H1 (cell line): ENCODE results near the gene METTL25B. TPM values are rescaled to one million over a fixed set of nuclear protein-coding genes. Genes with fewer than 3 reads are reported as not detected.

Source experiments
- CTCF ChIA-PET: fragments of 300-600 bp; sonication (Branson Sonifier 250); formaldehyde crosslinking; loops from one replicate; lab custom pipeline; 2021; ENCODE audit not compliant: partially characterized antibody; lab: Charles Lee
- POLR2A ChIA-PET: fragments of 300-600 bp; sonication (Branson Sonifier 250); formaldehyde crosslinking; loops from one replicate; lab custom pipeline; 2021; ENCODE audit warnings: inconsistent platforms; ENCODE audit not compliant: partially characterized antibody; lab: Charles Lee
- DNase-seq, 2 experiments: peaks; one replicate each; pipeline versions ENCODE4 v3.0.0 to v3.0.0-alpha.2; 2010 to 2022; ENCODE audit warnings: low spot score in 2 of 2, low read depth in 1 of 2, mixed read lengths in 1 of 2
- FAIRE-seq: peaks from 2 replicates; lab custom pipeline; 2011; peaks lifted over from hg19 to GRCh38; lab: Jason Lieb, UNC
- H2AFZ ChIP-seq: 2 replicates; pipeline ENCODE4 v1.8.1; 2012; ENCODE audit warnings: low read length, inconsistent platforms
- H2AK5ac ChIP-seq: 2 replicates; pipeline ENCODE4 v1.6.1; 2013; ENCODE audit warnings: low read depth, low read length
- H2BK120ac ChIP-seq: replicated peaks from 2 replicates; pipeline ENCODE3; 2013; ENCODE audit warnings: low read depth, low read length, inconsistent platforms
- H2BK12ac ChIP-seq: 2 replicates; pipeline ENCODE4 v1.6.1; 2013; ENCODE audit warnings: low read depth, low read length
- H2BK15ac ChIP-seq: 2 replicates; pipeline ENCODE4 v1.6.1; 2013; ENCODE audit warnings: low read length
- H2BK20ac ChIP-seq: 2 replicates; pipeline ENCODE4 v1.6.1; 2013; ENCODE audit warnings: low read length
- H2BK5ac ChIP-seq: 2 replicates; pipeline ENCODE4 v1.6.1; 2013; ENCODE audit warnings: low read depth, low read length
- H3K14ac ChIP-seq: 2 replicates; pipeline ENCODE4 v1.6.1; 2013; ENCODE audit warnings: inconsistent platforms; ENCODE audit not compliant: insufficient read length
- H3K18ac ChIP-seq: 2 replicates; pipeline ENCODE4 v1.6.1; 2013; ENCODE audit warnings: low read length; ENCODE audit errors: extremely low read depth
- H3K23ac ChIP-seq: 2 replicates; pipeline ENCODE4 v1.6.1; 2013; ENCODE audit warnings: inconsistent platforms; ENCODE audit not compliant: insufficient read length
- H3K23me2 ChIP-seq: 2 replicates; pipeline ENCODE4 v1.6.1; 2013; ENCODE audit warnings: low read depth, low read length
- H3K27ac ChIP-seq: 2 replicates; pipeline ENCODE4 v1.6.1; 2011; ENCODE audit warnings: low read depth, low read length, inconsistent platforms
- H3K27me3 ChIP-seq, 4 experiments: replicated peaks in 1 of 4; 1 replicate in 1 of 4; 2 replicates in 3 of 4; pipeline versions ENCODE4 v1.6.1 to v1.8.1; 2011 to 2013; ENCODE audit warnings: low read length in 3 of 4, mild to moderate bottlenecking in 3 of 4, inconsistent platforms in 2 of 4, mixed read lengths in 2 of 4, moderate library complexity in 1 of 4; ENCODE audit not compliant: control insufficient read depth in 3 of 4, insufficient read depth in 3 of 4; ENCODE audit errors: extremely low read depth in 1 of 4
- H3K36me3 ChIP-seq, 4 experiments: 2 replicates each; pipeline versions ENCODE4 v1.6.1 to v1.8.1; 2011 to 2013; ENCODE audit warnings: mild to moderate bottlenecking in 4 of 4, low read length in 3 of 4, moderate library complexity in 2 of 4, control low read depth in 1 of 4, inconsistent platforms in 1 of 4; ENCODE audit not compliant: insufficient read depth in 4 of 4, control insufficient read depth in 2 of 4
- H3K4ac ChIP-seq: replicated peaks from 2 replicates; pipeline ENCODE3; 2013; ENCODE audit warnings: low read length, low read depth, mixed read lengths, inconsistent platforms; ENCODE audit not compliant: insufficient read length
- H3K4me1 ChIP-seq, 4 experiments: replicated peaks in 1 of 4; 1 replicate in 1 of 4; 2 replicates in 3 of 4; pipeline versions ENCODE4 v1.6.1 to v1.8.1; 2011 to 2013; ENCODE audit warnings: low read length in 3 of 4, inconsistent platforms in 2 of 4, mixed read lengths in 1 of 4; ENCODE audit not compliant: insufficient read depth in 4 of 4, control insufficient read depth in 3 of 4
- H3K4me2 ChIP-seq, 2 experiments: 2 replicates each; pipeline versions ENCODE4 v1.6.1 to v1.8.1; 2011 to 2013; ENCODE audit warnings: low read depth in 2 of 2, low read length in 2 of 2, control low read depth in 1 of 2, inconsistent platforms in 1 of 2, mild to moderate bottlenecking in 1 of 2; ENCODE audit not compliant: insufficient read depth in 1 of 2
- H3K4me3 ChIP-seq, 4 experiments: fragments of 200-600, 300-600 bp in 1 of 4; sonication (generic), shearing (Covaris generic), sonication (Bioruptor Twin) in 1 of 4; 2 replicates each; pipeline versions ENCODE4 v1.5.1 to v1.8.1; 2011 to 2016; ENCODE audit warnings: low read length in 4 of 4, low read depth in 3 of 4, control low read depth in 2 of 4, inconsistent platforms in 2 of 4, mild to moderate bottlenecking in 2 of 4, mixed read lengths in 1 of 4, moderate library complexity in 1 of 4; ENCODE audit not compliant: insufficient read depth in 2 of 4; ENCODE audit errors: extremely low read depth in 1 of 4
- H3K56ac ChIP-seq: replicated peaks from 2 replicates; pipeline ENCODE3; 2013; ENCODE audit warnings: low read depth, mild to moderate bottlenecking, mixed read lengths, low read length, inconsistent platforms; ENCODE audit not compliant: insufficient read length
- H3K79me1 ChIP-seq: 2 replicates; pipeline ENCODE4 v1.6.1; 2013; ENCODE audit warnings: low read depth, low read length, control low read depth
- H3K79me2 ChIP-seq, 2 experiments: 2 replicates each; pipeline versions ENCODE4 v1.6.1 to v1.8.1; 2012 to 2013; ENCODE audit warnings: low read length in 2 of 2, mild to moderate bottlenecking in 2 of 2, inconsistent platforms in 1 of 2; ENCODE audit not compliant: insufficient read depth in 2 of 2, control insufficient read depth in 1 of 2
- H3K9ac ChIP-seq, 4 experiments: replicated peaks in 1 of 4; 1 replicate in 1 of 4; 2 replicates in 3 of 4; pipeline versions ENCODE4 v1.6.1 to v1.8.1; 2011 to 2013; ENCODE audit warnings: low read depth in 3 of 4, low read length in 3 of 4, control low read depth in 2 of 4, mild to moderate bottlenecking in 2 of 4, moderate library complexity in 2 of 4, inconsistent platforms in 1 of 4; ENCODE audit errors: extremely low read depth in 1 of 4
- H3K9me3 ChIP-seq, 2 experiments: 2 replicates each; pipeline versions ENCODE4 v1.6.1 to v1.8.1; 2012 to 2013; ENCODE audit warnings: mild to moderate bottlenecking in 2 of 2, moderate library complexity in 2 of 2, control low read depth in 1 of 2, inconsistent platforms in 1 of 2, low read depth in 1 of 2, low read length in 1 of 2, mixed read lengths in 1 of 2; ENCODE audit not compliant: insufficient read depth in 2 of 2
- H4K20me1 ChIP-seq, 2 experiments: replicated peaks in 1 of 2; 2 replicates each; pipeline versions ENCODE3 to v1.8.1; 2011 to 2013; ENCODE audit warnings: inconsistent platforms in 2 of 2, low read length in 2 of 2, mild to moderate bottlenecking in 1 of 2; ENCODE audit not compliant: insufficient read depth in 2 of 2, control insufficient read depth in 1 of 2
- H4K5ac ChIP-seq: 2 replicates; pipeline ENCODE4 v1.6.1; 2013; ENCODE audit warnings: low read length, low read depth, mixed read lengths, inconsistent platforms; ENCODE audit not compliant: insufficient read length
- H4K8ac ChIP-seq: 2 replicates; pipeline ENCODE4 v1.8.0; 2013; ENCODE audit warnings: mild to moderate bottlenecking, moderate library complexity, low read length, inconsistent platforms; ENCODE audit not compliant: insufficient read depth; ENCODE audit errors: extremely low read depth
- H4K91ac ChIP-seq: replicated peaks from 2 replicates; pipeline ENCODE3; 2013; ENCODE audit warnings: low read length, mixed read lengths, inconsistent platforms; ENCODE audit not compliant: insufficient read length
- ATF3 ChIP-seq: IDR thresholded peaks from 2 replicates; pipeline ENCODE4 v1.6.1; 2011; ENCODE audit warnings: low read depth, mild to moderate bottlenecking, low read length; ENCODE audit not compliant: insufficient read depth
- HDAC2 ChIP-seq, 2 experiments: fragments of 300-600 bp in 1 of 2; sonication (generic) in 1 of 2; IDR thresholded peaks; 2 replicates each; pipeline ENCODE4 v1.6.1; 2011 to 2012; ENCODE audit warnings: low read depth in 2 of 2, low read length in 2 of 2, mild to moderate bottlenecking in 2 of 2, moderate library complexity in 2 of 2, borderline replicate concordance in 1 of 2, inconsistent platforms in 1 of 2
- JUN ChIP-seq: IDR thresholded peaks from 2 replicates; pipeline ENCODE4 v1.6.1; 2011; ENCODE audit warnings: low read depth, mild to moderate bottlenecking, improper control_type of control experiment, low read length
- KDM1A ChIP-seq: fragments of 200-600, 300-600 bp; sonication (generic); IDR thresholded peaks from 2 replicates; pipeline ENCODE4 v1.7.1; 2016; ENCODE audit warnings: mild to moderate bottlenecking, low read length, borderline replicate concordance
- KDM5A ChIP-seq: fragments of 200-600 bp; IDR thresholded peaks from 2 replicates; pipeline ENCODE4 v1.7.1; 2012; ENCODE audit warnings: mild to moderate bottlenecking, low read length, inconsistent platforms, mixed read lengths
- MAFK ChIP-seq: IDR thresholded peaks from 2 replicates; pipeline ENCODE4 v1.6.1; 2012; ENCODE audit warnings: low read depth, mild to moderate bottlenecking, improper control_type of control experiment, low read length
- POLR2AphosphoS5 ChIP-seq: IDR thresholded peaks from 2 replicates; pipeline ENCODE4 v1.6.1; 2011; ENCODE audit warnings: low read depth, low read length
- RXRA ChIP-seq: IDR thresholded peaks from 2 replicates; pipeline ENCODE4 v1.6.1; 2011; ENCODE audit warnings: low read depth, mild to moderate bottlenecking, low read length, moderate library complexity; ENCODE audit not compliant: insufficient read depth
- SP1 ChIP-seq: IDR thresholded peaks from 2 replicates; pipeline ENCODE4 v1.6.1; 2011; ENCODE audit warnings: low read depth, low read length
- SRF ChIP-seq: IDR thresholded peaks from 2 replicates; pipeline ENCODE4 v1.6.1; 2011; ENCODE audit warnings: mild to moderate bottlenecking, low read depth, low read length, moderate library complexity
- TAF1 ChIP-seq: IDR thresholded peaks from 2 replicates; pipeline ENCODE4 v1.6.1; 2011; ENCODE audit warnings: mild to moderate bottlenecking, low read depth, low read length
- TAF7 ChIP-seq: optimal IDR thresholded peaks from 2 replicates; pipeline ENCODE3; 2011; ENCODE audit warnings: low read depth, mild to moderate bottlenecking, inconsistent platforms, low read length, moderate library complexity, borderline replicate concordance
- TCF12 ChIP-seq: IDR thresholded peaks from 2 replicates; pipeline ENCODE4 v1.6.1; 2011; ENCODE audit warnings: low read depth, mild to moderate bottlenecking, low read length
- TEAD4 ChIP-seq: IDR thresholded peaks from 2 replicates; pipeline ENCODE4 v1.6.1; 2012; ENCODE audit warnings: low read depth, low read length, inconsistent platforms, mixed read lengths
- WGBS, 2 experiments: shearing (Covaris generic) in 1 of 2; methylation state at CpG; one replicate each; pipeline versions ENCODE4 v1.1.6 to v1.1.7; 2013 to 2015; ENCODE audit warnings: low lambda C conversion rate in 2 of 2, mixed read lengths in 2 of 2, inconsistent platforms in 1 of 2, low coverage in 1 of 2, missing lambda C conversion rate in 1 of 2; ENCODE audit not compliant: insufficient replicate concordance in 2 of 2, insufficient coverage in 1 of 2, insufficient read length in 1 of 2; ENCODE audit errors: extremely low coverage in 1 of 2, missing lambda C conversion rate in 1 of 2; 5-methylcytosine and 5-hydroxymethylcytosine counted together
- polyA plus RNA-seq, 7 experiments: library from polyadenylated mRNA; depleted of rRNA in 3 of 7; stranded (reverse) in 5 of 7; unstranded in 2 of 7; fragments of >200 nt in 5 of 7; fragments of 200-250 nt in 2 of 7; gene quantifications; 1 replicate in 5 of 7; 2 replicates in 1 of 7; 4 replicates in 1 of 7; pipeline versions ENCODE4 v1.2.1 to v1.2.3, GENCODE V29; 2011 to 2013; ENCODE audit warnings: missing spikeins in 2 of 7, mixed read lengths in 2 of 7
- total RNA-seq: library from RNA; stranded (reverse); fragmentation: NEBNext Ultra II Directional; extraction: Animal tissue kit (Norgen Biotek cat#: 25700); gene quantifications from 2 replicates; pipeline ENCODE4 v1.2.1, GENCODE V29; 2021

The METTL25B gene
- total and polyA plus RNA-seq, 2 of the 8 experiments (the other 6 are each of a cell fraction or from before 2014, with no cell fraction given) = 28.4 to 30.1 TPM

DNA sequence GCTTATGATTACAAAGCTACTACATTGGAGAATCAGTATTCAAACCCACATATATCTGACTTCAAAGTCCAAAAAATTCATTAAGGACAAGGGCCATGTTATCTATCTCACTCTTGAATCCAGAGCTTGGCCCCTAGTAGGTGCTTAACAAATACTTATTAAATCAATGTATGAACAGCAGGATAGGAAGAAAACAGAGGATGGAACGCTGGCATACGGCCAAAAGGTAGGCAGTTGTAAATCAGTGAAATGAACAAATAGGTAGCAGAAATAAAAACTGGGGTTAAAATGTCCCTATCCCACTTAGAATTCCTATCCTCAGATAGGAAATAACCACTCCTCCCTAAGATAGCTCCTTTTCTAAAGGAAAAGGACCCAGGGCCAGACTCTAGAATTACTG, 10.6 kb downstream of the METTL25B start:
- Histone ChIP-seq H3K23me2 (peaks cover 2% of the 10 kb centered on the region; the same call in 1 of the 2 replicates), H3K27me3 (no peaks in the 10 kb centered on the region), H3K36me3 (peaks cover 9 to 30% (median 12%) of the 10 kb centered on the region in 4 experiments; a peak in 7 of 8 replicates), H3K79me2 (peaks cover 0 to 5% of the 10 kb centered on the region in 2 experiments; a peak in 1 of 4 replicates), H2BK20ac (no peak overlapping the region), H3K18ac (no peak overlapping the region), H3K9me3 (no peaks in the 10 kb centered on the region), H4K5ac (no peak overlapping the region), H4K91ac (no peak overlapping the region), H3K56ac (no peak overlapping the region), H3K4me2 (no peak overlapping the region), H4K8ac (no peak overlapping the region), H2BK5ac (no peak overlapping the region), H3K23ac (no peak overlapping the region), H2BK15ac (no peak overlapping the region), H3K9ac (no peak overlapping the region), H3K79me1 (no peaks in the 10 kb centered on the region), H2AFZ (no peak overlapping the region), H3K4me3 (no peak overlapping the region), H3K14ac (no peak overlapping the region), H2BK12ac (no peak overlapping the region), H4K20me1 (no peaks in the 10 kb centered on the region), H3K4ac (no peak overlapping the region), H3K27ac (no peak overlapping the region), H2BK120ac (no peak overlapping the region), H2AK5ac (no peak overlapping the region), H3K4me1 (peaks cover 0 to 3% (median 1%) of the 10 kb centered on the region in 4 experiments; a peak in 3 of 7 replicates)
- ChIA-PET CTCF (interaction anchor here (1.2 to 4.0 kb wide), 4 partner anchors 8 to 50 kb away, joined by 6 to 18 read pairs (median 12); partner anchors contain the start of genes CRABP2 and METTL25B), POLR2A (interaction anchor here (1.0 to 10.7 kb wide), 6 partner anchors 8 to 34 kb away, joined by 3 to 214 read pairs (median 4); partner anchors contain the start of genes CRABP2, ISG20L2, METTL25B and PRCC)
- FAIRE-seq = no peak
- WGBS, 2 experiments = 98% methylated on average over 2 of the region's 2 CpGs; no CpG with 5 or more reads in 1 of the 2 experiments
- no peak for DNase-seq
- TF ChIP-seq JUN (no peak), RXRA (no peak), SRF (no peak), KDM5A (no peak), ATF3 (no peak), HDAC2 (IDR thresholded peaks at IDR 0.05; ENCODE audit: borderline replicate concordance in 1 of 2, low read depth in 2 of 2, low read length in 2 of 2) (no peak), POLR2AphosphoS5 (no peak), TCF12 (no peak), SP1 (no peak), TAF7 (no peak), KDM1A (no peak), MAFK (no peak), TAF1 (no peak), TEAD4 (no peak)
